Transverse colon (tissue), 4 donors: ENCODE data around the gene POC1A. TPM values are rescaled to one million over a fixed set of nuclear protein-coding genes. Genes with fewer than 3 reads are reported as not detected.
"Not testable (repeated sequence)": the region's sequence is repeated elsewhere in the genome, so short reads cannot be mapped to it uniquely, and the experiment has no call there.

Experiments
- DNase-seq: peaks from one replicate; pipeline ENCODE4 v3.0.0-alpha.2; 2019
- H3K27ac ChIP-seq, 4 donors: fragments of 200-600 bp; sonication (generic); 2 replicates each; pipeline ENCODE4 v1.5.1; 2016 to 2018; ENCODE audit warnings: inconsistent platforms in 4 of 4
- H3K27me3 ChIP-seq: fragments of 200-600 bp; sonication (generic); 2 replicates; pipeline ENCODE4 v1.5.1; 2017; ENCODE audit warnings: inconsistent platforms
- H3K36me3 ChIP-seq, 4 donors: fragments of 200-600 bp; sonication (generic); 2 replicates each; pipeline ENCODE4 v1.5.1; 2017 to 2019; ENCODE audit warnings: inconsistent platforms in 4 of 4
- H3K4me1 ChIP-seq, 4 donors: fragments of 200-600 bp; sonication (generic); 2 replicates each; pipeline ENCODE4 v1.5.1; 2017 to 2020; ENCODE audit warnings: inconsistent platforms in 4 of 4
- H3K4me3 ChIP-seq, 4 donors: fragments of 200-600 bp; sonication (generic); 1 replicate in 1 of 4; 2 replicates in 3 of 4; pipeline versions ENCODE4 v1.5.1 to v1.6.1; 2017 to 2019; ENCODE audit warnings: inconsistent platforms in 4 of 4
- H3K9me3 ChIP-seq, 2 donors: fragments of 200-600 bp; sonication (generic); 2 replicates each; pipeline ENCODE4 v1.5.1; 2017 to 2019; ENCODE audit warnings: inconsistent platforms in 2 of 2
- CTCF ChIP-seq, 5 experiments: fragments of 200-600 bp in 3 of 5; fragments of 450-650 bp in 2 of 5; sonication (generic) in 3 of 5; IDR thresholded peaks; 1 replicate in 2 of 5; 2 replicates in 3 of 5; pipeline ENCODE4 v1.5.1; 2016 to 2017; ENCODE audit warnings: antibody characterized with exemption in 5 of 5, inconsistent platforms in 3 of 5, mild to moderate bottlenecking in 2 of 5, moderate library complexity in 1 of 5
- EP300 ChIP-seq: sonication (generic); formaldehyde crosslinking; IDR thresholded peaks from one replicate; pipeline ENCODE4 v1.6.1; 2017; ENCODE audit warnings: antibody characterized with exemption, low read depth
- POLR2A ChIP-seq: fragments of 450-650 bp; IDR thresholded peaks from one replicate; pipeline ENCODE4 v1.6.1; 2016; ENCODE audit warnings: antibody characterized with exemption, mild to moderate bottlenecking, moderate library complexity
- POLR2AphosphoS5 ChIP-seq, 3 donors: sonication (generic); formaldehyde crosslinking; IDR thresholded peaks; one replicate each; pipeline ENCODE4 v1.6.1; 2016; ENCODE audit warnings: antibody characterized with exemption in 3 of 3
- WGBS, 2 donors: methylation state at CpG; one replicate each; pipeline ENCODE4 v1.1.5; 2018; ENCODE audit warnings: low coverage in 1 of 2; 5-methylcytosine and 5-hydroxymethylcytosine counted together
- in situ Hi-C, 4 donors: fragments of 200-750 bp; cut with MboI; loops; one replicate each; pipeline versions ENCODE4 v1.15.0 to v1.15.1; 2017; ENCODE audit warnings: low sequenced_read_pairs in 3 of 4, low pct_ligation_motif_present in 1 of 4, low pct_unique_long_range_greater_than_20kb in 1 of 4
- intact Hi-C: fragments of 100-400 bp; cut with DNase I; formaldehyde crosslinking; loops from one replicate; pipeline ENCODE4 v1.15.1; 2023; ENCODE audit warnings: low total_unique reads
- total RNA-seq, 4 donors: library from RNA; depleted of rRNA; stranded (reverse); fragments of >200 nt; gene quantifications; one replicate each; pipeline ENCODE4 v1.1.0, GENCODE V29; 2016

POC1A gene
- total RNA-seq, 4 donors from 2014 or later = 0.80 to 3.1 (median 2.2) TPM; not detected in 1

- peaks cover 0 to 16% (median 6%) of the 10 kb centered on the region in 4 donors for H3K36me3 ChIP-seq
- H3K27ac ChIP-seq = peak overlapping the region in 1 of 4 donors; percentile 22
- H3K4me3 ChIP-seq = no peak overlapping the region
- H3K9me3 ChIP-seq = no peaks in the 10 kb centered on the region
- DNase-seq = no peak
- TF ChIP-seq POLR2AphosphoS5 (IDR thresholded peaks at IDR 0.05) = no peak
- TF ChIP-seq CTCF (IDR thresholded peaks at IDR 0.05) = no peak
- no peak for TF ChIP-seq EP300
- TF ChIP-seq POLR2A = no peak
- H3K27me3 ChIP-seq = no peaks in the 10 kb centered on the region
- WGBS, 2 donors = 87 to 91% methylated on average over 5 to 7 of the region's 7 CpGs
- in situ Hi-C loops (no loop called here), intact Hi-C loops (no loop called here)
- H3K4me1 ChIP-seq = peaks cover 0 to 3% (median 2%) of the 10 kb centered on the region in 4 donors
These were observed 107.4 kb downstream of the POC1A start for GRCh38 chr3:52046902-52047239.

- no peak for DNase-seq
- Histone ChIP-seq H3K27me3 (no peaks in the 10 kb centered on the region), H3K4me1 (no peaks in the 10 kb centered on the region), H3K9me3 (no peaks in the 10 kb centered on the region), H3K27ac (no peak overlapping the region), H3K4me3 (no peak overlapping the region), H3K36me3 (peaks cover 0 to 16% (median 6%) of the 10 kb centered on the region in 4 donors)
- 77% methylated on average over 12 of the region's 12 CpGs; no CpG with 5 or more reads in 1 of the 2 donors for WGBS, 2 donors
- intact Hi-C loops = no loop called here
- in situ Hi-C loops = no loop called here
- no peak for TF ChIP-seq POLR2A
- no peak for TF ChIP-seq CTCF (IDR thresholded peaks at IDR 0.05)
- TF ChIP-seq EP300 = no peak
- no peak for TF ChIP-seq POLR2AphosphoS5 (IDR thresholded peaks at IDR 0.05)
These were observed 107.9 kb downstream of the POC1A start for GRCh38 chr3:52046186-52046901.

GRCh38 chr3:52044869-52045619 lies 109.2 kb downstream of the POC1A start:
- in situ Hi-C loops = no loop called here
- Histone ChIP-seq H3K4me3 (no peak overlapping the region), H3K4me1 (no peaks in the 10 kb centered on the region), H3K27ac (no peak overlapping the region), H3K9me3 (no peaks in the 10 kb centered on the region), H3K36me3 (peaks cover 0 to 6% (median 2%) of the 10 kb centered on the region in 4 donors), H3K27me3 (no peaks in the 10 kb centered on the region)
- intact Hi-C loops = no loop called here
- DNase-seq = no peak
- TF ChIP-seq POLR2AphosphoS5 (IDR thresholded peaks at IDR 0.05) (no peak), EP300 (no peak), POLR2A (no peak), CTCF (IDR thresholded peaks at IDR 0.05) (no peak)
- WGBS, 2 donors = 86 to 100% methylated on average over 1 to 18 of the region's 18 CpGs

GRCh38 chr3:52043750-52044149 lies 110.5 kb downstream of the POC1A start:
- no peaks in the 10 kb centered on the region for H3K9me3 ChIP-seq
- H3K4me3 ChIP-seq = no peak overlapping the region
- no peaks in the 10 kb centered on the region for H3K27me3 ChIP-seq
- no peaks in the 10 kb centered on the region for H3K4me1 ChIP-seq
- TF ChIP-seq CTCF (IDR thresholded peaks at IDR 0.05) (no peak), POLR2A (no peak), POLR2AphosphoS5 (IDR thresholded peaks at IDR 0.05) (no peak), EP300 (no peak)
- no peak for DNase-seq
- in situ Hi-C loops (no loop called here), intact Hi-C loops (no loop called here)
- 78 to 83% methylated on average over 4 to 6 of the region's 6 CpGs for WGBS, 2 donors
- no peaks in the 10 kb centered on the region for H3K36me3 ChIP-seq
- no peak overlapping the region for H3K27ac ChIP-seq

GRCh38 chr3:52043039-52043438 lies 111.2 kb downstream of the POC1A start:
- in situ Hi-C loops, DNase-seq, H3K27me3 ChIP-seq, H3K4me3 ChIP-seq, H3K36me3 ChIP-seq, H3K4me1 ChIP-seq, H3K9me3 ChIP-seq, intact Hi-C loops, H3K27ac ChIP-seq: not testable (repeated sequence)
- 100% methylated on average over 1 of the region's 1 CpG for WGBS, 2 donors
